Activated naive CD4-positive, alpha-beta T cell treated with anti-CD3 and anti-CD28 coated beads, Interleukin-2, amount 10 ng/mL, durations not matched to agents 7 days and 5 days (primary cell): ENCODE data around the gene KIF3A.

Source experiments
- CTCF ChIA-PET: fragments of 350-600 bp; sonication (Branson Sonifier 250); formaldehyde crosslinking; loops from one replicate; lab custom pipeline; 2021; ENCODE audit warnings: antibody characterized with exemption; lab: Charles Lee
- DNase-seq: peaks from one replicate; pipeline ENCODE4 v3.0.0-alpha.2; 2020
- H3K27ac Mint-ChIP-seq: one replicate; pipeline ENCODE4 v1.8.0; 2021; ENCODE audit warnings: mild to moderate bottlenecking, moderate library complexity, mixed read lengths
- H3K27me3 Mint-ChIP-seq: one replicate; pipeline ENCODE4 v1.8.0; 2021; ENCODE audit warnings: mild to moderate bottlenecking, mixed read lengths
- H3K36me3 Mint-ChIP-seq: one replicate; pipeline ENCODE4 v1.8.0; 2021; ENCODE audit warnings: mixed read lengths
- H3K4me1 Mint-ChIP-seq: one replicate; pipeline ENCODE4 v1.8.0; 2021; ENCODE audit warnings: mixed read lengths
- H3K4me3 Mint-ChIP-seq: one replicate; pipeline ENCODE4 v1.8.0; 2021; ENCODE audit warnings: mild to moderate bottlenecking, moderate library complexity, mixed read lengths
- H3K9me3 Mint-ChIP-seq: one replicate; pipeline ENCODE4 v1.8.0; 2021; ENCODE audit warnings: mixed read lengths

KIF3A gene

GRCh38 chr5:132736853-132737833 lies at the start of gene KIF3A:
TSS of gene KIF3A (minus strand) at chr5:132737546. CDS start at chr5:132737419, 127 bp downstream.
- H3K36me3 Mint-ChIP-seq: no peaks in the 10 kb centered on the region
- peak within 1 kb of the TSS; percentile 87 for H3K4me3 Mint-ChIP-seq
- CTCF ChIA-PET: interaction anchor here (0.8 to 2.3 kb wide), 8 partner anchors 10 to 210 kb away, joined by 3 to 14 read pairs (median 4); partner anchors contain the start of gene CCNI2
- H3K4me1 Mint-ChIP-seq: peaks cover 29% of the 10 kb centered on the region
- H3K27ac Mint-ChIP-seq: peak within 1 kb of the TSS; percentile 74
- H3K27me3 Mint-ChIP-seq: peaks cover 3% of the 10 kb centered on the region
- DNase-seq: peak; percentile 99
- no peaks in the 10 kb centered on the region for H3K9me3 Mint-ChIP-seq

- CTCF ChIA-PET: interaction anchor here (1.2 to 1.4 kb wide), 2 partner anchors 33 to 43 kb away, joined by 3 read pairs; no protein-coding TSS in a partner anchor
- Mint-ChIP-seq H3K9me3 (no peaks in the 10 kb centered on the region), H3K4me1 (no peaks in the 10 kb centered on the region), H3K36me3 (no peaks in the 10 kb centered on the region), H3K4me3 (no peak overlapping the region), H3K27ac (no peak overlapping the region), H3K27me3 (peaks cover 71% of the 10 kb centered on the region)
- no peak for DNase-seq
These were observed 49.7 kb upstream of the KIF3A start for GRCh38 chr5:132787076-132787475.

- Mint-ChIP-seq H3K27me3 (peaks cover 72% of the 10 kb centered on the region), H3K27ac (no peak overlapping the region), H3K4me1 (peaks cover 8% of the 10 kb centered on the region), H3K4me3 (no peak overlapping the region), H3K36me3 (no peaks in the 10 kb centered on the region), H3K9me3 (no peaks in the 10 kb centered on the region)
- CTCF ChIA-PET: no interaction called here
- DNase-seq: no peak
These were observed 48.5 kb upstream of the KIF3A start for GRCh38 chr5:132785864-132786263.

- Mint-ChIP-seq H3K27ac (no peak overlapping the region), H3K4me1 (peaks cover 13% of the 10 kb centered on the region), H3K27me3 (peaks cover 67% of the 10 kb centered on the region), H3K4me3 (no peak overlapping the region), H3K9me3 (no peaks in the 10 kb centered on the region), H3K36me3 (no peaks in the 10 kb centered on the region)
- DNase-seq: no peak
- CTCF ChIA-PET: interaction anchor here (1.7 kb wide), 1 partner anchor 34 kb away, joined by 4 read pairs; no protein-coding TSS in a partner anchor
These were observed 48.0 kb upstream of the KIF3A start for GRCh38 chr5:132785365-132785764.

- Mint-ChIP-seq H3K9me3 (no peaks in the 10 kb centered on the region), H3K27me3 (peaks cover 78% of the 10 kb centered on the region), H3K36me3 (no peaks in the 10 kb centered on the region), H3K4me3 (no peak overlapping the region), H3K27ac (no peak overlapping the region), H3K4me1 (peaks cover 30% of the 10 kb centered on the region)
- no peak for DNase-seq
- CTCF ChIA-PET: interaction anchor here (2.1 kb wide), 1 partner anchor 28 kb away, joined by 4 read pairs; no protein-coding TSS in a partner anchor
These were observed 44.8 kb upstream of the KIF3A start for GRCh38 chr5:132782101-132782500.

- Mint-ChIP-seq H3K27me3 (peaks cover 78% of the 10 kb centered on the region), H3K27ac (no peak overlapping the region), H3K9me3 (no peaks in the 10 kb centered on the region), H3K4me3 (no peak overlapping the region), H3K36me3 (no peaks in the 10 kb centered on the region), H3K4me1 (peaks cover 33% of the 10 kb centered on the region)
- no peak for DNase-seq
- CTCF ChIA-PET: interaction anchor here (2.1 kb wide), 1 partner anchor 27 kb away, joined by 4 read pairs; no protein-coding TSS in a partner anchor
These were observed 43.7 kb upstream of the KIF3A start for GRCh38 chr5:132781029-132781428.

- Mint-ChIP-seq H3K4me1 (peaks cover 34% of the 10 kb centered on the region), H3K36me3 (no peaks in the 10 kb centered on the region), H3K27me3 (peaks cover 76% of the 10 kb centered on the region), H3K4me3 (no peak overlapping the region), H3K27ac (no peak overlapping the region), H3K9me3 (no peaks in the 10 kb centered on the region)
- CTCF ChIA-PET: no interaction called here
- no peak for DNase-seq
These were observed 43.2 kb upstream of the KIF3A start for GRCh38 chr5:132780577-132780976.

- H3K4me3 Mint-ChIP-seq: no peak overlapping the region
- CTCF ChIA-PET: no interaction called here
- no peaks in the 10 kb centered on the region for H3K36me3 Mint-ChIP-seq
- peaks cover 34% of the 10 kb centered on the region for H3K4me1 Mint-ChIP-seq
- peaks cover 79% of the 10 kb centered on the region for H3K27me3 Mint-ChIP-seq
- no peaks in the 10 kb centered on the region for H3K9me3 Mint-ChIP-seq
- no peak overlapping the region for H3K27ac Mint-ChIP-seq
- DNase-seq: no peak
These were observed 42.6 kb upstream of the KIF3A start for GRCh38 chr5:132779961-132780360.

GRCh38 chr5:132778856-132779255 lies 41.5 kb upstream of the KIF3A start:
- no peaks in the 10 kb centered on the region for H3K9me3 Mint-ChIP-seq
- H3K4me1 Mint-ChIP-seq: peaks cover 34% of the 10 kb centered on the region
- no peak overlapping the region for H3K4me3 Mint-ChIP-seq
- H3K27ac Mint-ChIP-seq: no peak overlapping the region
- H3K36me3 Mint-ChIP-seq: no peaks in the 10 kb centered on the region
- peaks cover 82% of the 10 kb centered on the region for H3K27me3 Mint-ChIP-seq
- DNase-seq: no peak
- CTCF ChIA-PET: interaction anchor here (0.9 to 1.5 kb wide), 2 partner anchors 41 to 42 kb away, joined by 3 read pairs; partner anchors contain the start of gene KIF3A

GRCh38 chr5:132778129-132778528 lies 40.8 kb upstream of the KIF3A start:
- no peak for DNase-seq
- Mint-ChIP-seq H3K36me3 (no peaks in the 10 kb centered on the region), H3K4me3 (peak overlapping the region; percentile 69), H3K4me1 (peaks cover 34% of the 10 kb centered on the region), H3K9me3 (no peaks in the 10 kb centered on the region), H3K27ac (no peak overlapping the region), H3K27me3 (peaks cover 80% of the 10 kb centered on the region)
- CTCF ChIA-PET: interaction anchor here (0.6 to 1.5 kb wide), 4 partner anchors 16 to 123 kb away, joined by 3 read pairs; partner anchors contain the start of gene KIF3A

- Mint-ChIP-seq H3K36me3 (no peaks in the 10 kb centered on the region), H3K4me3 (peak within 1 kb of the TSS; percentile 69), H3K27me3 (peaks cover 82% of the 10 kb centered on the region), H3K9me3 (no peaks in the 10 kb centered on the region), H3K4me1 (peaks cover 34% of the 10 kb centered on the region), H3K27ac (no peak within 1 kb of the TSS)
- peak; percentile 67 for DNase-seq
- CTCF ChIA-PET: interaction anchor here (0.6 to 1.5 kb wide), 4 partner anchors 17 to 122 kb away, joined by 3 read pairs; partner anchors contain the start of gene KIF3A
These were observed 40.1 kb upstream of the KIF3A start, which contains the start of gene SEPTIN8 for GRCh38 chr5:132777209-132778069. TSS of gene SEPTIN8 (minus strand) at chr5:132777239. CDS start at chr5:132777137, 102 bp downstream.

- DNase-seq: no peak
- H3K4me3 Mint-ChIP-seq: no peak overlapping the region
- H3K27ac Mint-ChIP-seq: no peak overlapping the region
- peaks cover 34% of the 10 kb centered on the region for H3K4me1 Mint-ChIP-seq
- peaks cover 77% of the 10 kb centered on the region for H3K27me3 Mint-ChIP-seq
- H3K9me3 Mint-ChIP-seq: no peaks in the 10 kb centered on the region
- no peaks in the 10 kb centered on the region for H3K36me3 Mint-ChIP-seq
- CTCF ChIA-PET: interaction anchor here (1.5 kb wide), 1 partner anchor 17 kb away, joined by 3 read pairs; no protein-coding TSS in a partner anchor
These were observed 39.5 kb upstream of the KIF3A start for GRCh38 chr5:132776938-132777208.

GRCh38 chr5:132776131-132776937 lies 39.0 kb upstream of the KIF3A start:
- CTCF ChIA-PET: interaction anchor here (0.8 kb wide), 1 partner anchor 44 kb away, joined by 3 read pairs; no protein-coding TSS in a partner anchor
- Mint-ChIP-seq H3K9me3 (no peaks in the 10 kb centered on the region), H3K4me1 (peaks cover 31% of the 10 kb centered on the region), H3K36me3 (no peaks in the 10 kb centered on the region), H3K4me3 (peak overlapping the region; percentile 67), H3K27ac (no peak overlapping the region), H3K27me3 (peaks cover 75% of the 10 kb centered on the region)
- DNase-seq: no peak
